NB4 (cell line): ENCODE measurements around the gene FNDC1.

Source experiments
- CTCF ChIP-seq: IDR thresholded peaks from one replicate; pipeline ENCODE4 v1.5.1; 2012; ENCODE audit warnings: low read depth, low read length
- POLR2A ChIP-seq: IDR thresholded peaks from 2 replicates; pipeline ENCODE4 v1.6.1; 2011; ENCODE audit warnings: mild to moderate bottlenecking; ENCODE audit not compliant: insufficient read length; ENCODE audit errors: extremely low read depth

- TF ChIP-seq POLR2A (no peak), CTCF (no peak)
Observed at GRCh38 chr6:159249752-159250151, 80.6 kb downstream of the FNDC1 start.
